Measurements from ENCODE around the gene NDEL1. TPM values are rescaled to one million over a fixed set of nuclear protein-coding genes. Genes with fewer than 3 reads are reported as not detected.

NDEL1 gene
- total and polyA plus RNA-seq, 3 experiments from 2014 or later, result 50.6 to 66.6 (median 57.1) TPM

Other genes with a start within 250 kb of the NDEL1 start
- 1 to 10 TPM; 8.1 to 8.8 TPM for gene BORCS6, start 245.7 kb upstream of the NDEL1 start, total RNA-seq
- 30.0 TPM for gene BORCS6, start 245.7 kb upstream of the NDEL1 start, polyA plus RNA-seq
- gene AURKB, start 225.3 kb upstream of the NDEL1 start, total RNA-seq, result 10 to 100 TPM; 88.1 to 94.4 TPM
- 0.63 TPM for gene AURKB, start 225.3 kb upstream of the NDEL1 start, polyA plus RNA-seq
- gene CTC1, start 187.8 kb upstream of the NDEL1 start, total RNA-seq, result 10 to 100 TPM; 69.2 to 70.2 TPM
- gene CTC1, start 187.8 kb upstream of the NDEL1 start, polyA plus RNA-seq, result 36.8 TPM
- 100 to 1,000 TPM; 167 to 168 TPM for gene PFAS, start 186.6 kb upstream of the NDEL1 start, total RNA-seq
- 17.7 TPM for gene PFAS, start 186.6 kb upstream of the NDEL1 start, polyA plus RNA-seq
- 10 to 100 TPM; 66.2 to 71.1 TPM for gene RANGRF, start 147.2 kb upstream of the NDEL1 start, total RNA-seq
- gene RANGRF, start 147.2 kb upstream of the NDEL1 start, polyA plus RNA-seq, result 81.7 TPM
- gene SLC25A35, start 140.5 kb upstream of the NDEL1 start, total RNA-seq, result 1 to 10 TPM; 2.8 to 3.7 TPM
- gene SLC25A35, start 140.5 kb upstream of the NDEL1 start, polyA plus RNA-seq, result 1.7 TPM
- gene ARHGEF15, start 125.6 kb upstream of the NDEL1 start, total RNA-seq, result not detected
- gene ARHGEF15, start 125.6 kb upstream of the NDEL1 start, polyA plus RNA-seq, result not detected
- gene ODF4, start 96.0 kb upstream of the NDEL1 start, total RNA-seq, result not detected
- gene ODF4, start 96.0 kb upstream of the NDEL1 start, polyA plus RNA-seq, result not detected
- gene RPL26, start 52.7 kb upstream of the NDEL1 start, total RNA-seq, result 1,000 to 10,000 TPM; 2,453 to 2,522 TPM
- gene RPL26, start 52.7 kb upstream of the NDEL1 start, polyA plus RNA-seq, result 1,507 TPM
- gene RNF222, start 38.1 kb upstream of the NDEL1 start, total RNA-seq, result not detected
- 0.18 TPM for gene RNF222, start 38.1 kb upstream of the NDEL1 start, polyA plus RNA-seq
- 1 to 10 TPM; 6.7 to 7.5 TPM for gene MYH10, start 194.8 kb downstream of the NDEL1 start, total RNA-seq
- 2.4 TPM for gene MYH10, start 194.8 kb downstream of the NDEL1 start, polyA plus RNA-seq

All from CD8-positive, alpha-beta memory T cell (primary cell).